Measurements from ENCODE around the gene CD22.

Gene CD22

GRCh38 chr19:35345671-35346111 is 16.7 kb downstream of the CD22 start:
- DNase-seq (ENCODE audit: low spot score), result peak; percentile 58
- TF ChIP-seq, protein P1, sequence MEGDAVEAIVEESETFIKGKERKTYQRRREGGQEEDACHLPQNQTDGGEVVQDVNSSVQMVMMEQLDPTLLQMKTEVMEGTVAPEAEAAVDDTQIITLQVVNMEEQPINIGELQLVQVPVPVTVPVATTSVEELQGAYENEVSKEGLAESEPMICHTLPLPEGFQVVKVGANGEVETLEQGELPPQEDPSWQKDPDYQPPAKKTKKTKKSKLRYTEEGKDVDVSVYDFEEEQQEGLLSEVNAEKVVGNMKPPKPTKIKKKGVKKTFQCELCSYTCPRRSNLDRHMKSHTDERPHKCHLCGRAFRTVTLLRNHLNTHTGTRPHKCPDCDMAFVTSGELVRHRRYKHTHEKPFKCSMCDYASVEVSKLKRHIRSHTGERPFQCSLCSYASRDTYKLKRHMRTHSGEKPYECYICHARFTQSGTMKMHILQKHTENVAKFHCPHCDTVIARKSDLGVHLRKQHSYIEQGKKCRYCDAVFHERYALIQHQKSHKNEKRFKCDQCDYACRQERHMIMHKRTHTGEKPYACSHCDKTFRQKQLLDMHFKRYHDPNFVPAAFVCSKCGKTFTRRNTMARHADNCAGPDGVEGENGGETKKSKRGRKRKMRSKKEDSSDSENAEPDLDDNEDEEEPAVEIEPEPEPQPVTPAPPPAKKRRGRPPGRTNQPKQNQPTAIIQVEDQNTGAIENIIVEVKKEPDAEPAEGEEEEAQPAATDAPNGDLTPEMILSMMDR (IDR thresholded peaks at IDR 0.05; ENCODE audit: borderline replicate concordance, control extremely low read depth, extremely low read depth, insufficient read depth, missing control alignments), result no peak
- in situ Hi-C loops (cut with MboI; ENCODE audit: low sequenced_read_pairs, unreplicated experiment), result no loop called here

DNA sequence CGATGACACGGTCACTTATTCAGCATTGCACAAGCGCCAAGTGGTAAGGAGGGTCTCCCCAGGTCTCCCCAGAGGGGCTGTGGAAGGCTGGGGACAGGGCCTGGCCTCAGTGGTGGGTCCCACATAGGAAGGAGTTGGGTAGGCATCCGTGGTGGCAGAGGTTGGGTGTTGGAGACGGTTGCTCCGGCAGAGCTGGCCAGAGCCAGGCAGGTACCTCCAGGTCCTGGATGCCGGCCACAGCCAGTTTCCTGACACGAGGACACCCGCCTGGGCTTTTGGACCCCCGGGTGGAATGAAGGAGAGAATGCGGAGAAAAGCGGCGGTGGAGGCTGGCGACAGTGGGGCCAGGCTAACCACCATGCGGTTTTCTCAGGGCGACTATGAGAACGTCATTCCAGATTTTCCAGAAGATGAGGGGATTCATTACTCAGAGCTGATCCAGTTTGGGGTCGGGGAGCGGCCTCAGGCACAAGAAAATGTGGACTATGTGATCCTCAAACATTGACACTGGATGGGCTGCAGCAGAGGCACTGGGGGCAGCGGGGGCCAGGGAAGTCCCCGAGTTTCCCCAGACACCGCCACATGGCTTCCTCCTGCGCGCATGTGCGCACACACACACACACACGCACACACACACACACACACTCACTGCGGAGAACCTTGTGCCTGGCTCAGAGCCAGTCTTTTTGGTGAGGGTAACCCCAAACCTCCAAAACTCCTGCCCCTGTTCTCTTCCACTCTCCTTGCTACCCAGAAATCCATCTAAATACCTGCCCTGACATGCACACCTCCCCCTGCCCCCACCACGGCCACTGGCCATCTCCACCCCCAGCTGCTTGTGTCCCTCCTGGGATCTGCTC is 17.4 kb downstream of the CD22 start:
- peak; percentile 84 for DNase-seq (ENCODE audit: low spot score)
- TF ChIP-seq, protein P1 (IDR thresholded peaks at IDR 0.05; ENCODE audit: borderline replicate concordance, control extremely low read depth, extremely low read depth, insufficient read depth, missing control alignments), result no peak

GRCh38 chr19:35347171-35347929 is 18.4 kb downstream of the CD22 start, which contains the start of gene FFAR1:
TSS of gene FFAR1 (plus strand) at chr19:35347902. CDS start at chr19:35351552, 3,650 bp downstream.
- peak; percentile 80 for DNase-seq (ENCODE audit: low spot score)
- TF ChIP-seq, protein P1 (IDR thresholded peaks at IDR 0.05; ENCODE audit: borderline replicate concordance, control extremely low read depth, extremely low read depth, insufficient read depth, missing control alignments), result no peak
- in situ Hi-C loops (cut with MboI; ENCODE audit: low sequenced_read_pairs, unreplicated experiment), result no loop called here

More for the DNA sequence above, 17.4 kb downstream of the CD22 start:
- in situ Hi-C loops (cut with MboI; ENCODE audit: low sequenced_read_pairs, unreplicated experiment), result no loop called here

GRCh38 chr19:35347930-35348298 is 18.9 kb downstream of the CD22 start:
- TF ChIP-seq, protein P1 (IDR thresholded peaks at IDR 0.05; ENCODE audit: borderline replicate concordance, control extremely low read depth, extremely low read depth, insufficient read depth, missing control alignments), result no peak
- DNase-seq (ENCODE audit: low spot score), result no peak
- in situ Hi-C loops (cut with MboI; ENCODE audit: low sequenced_read_pairs, unreplicated experiment), result no loop called here

GRCh38 chr19:35348911-35349611 is 20.1 kb downstream of the CD22 start:
- in situ Hi-C loops (cut with MboI; ENCODE audit: low sequenced_read_pairs, unreplicated experiment), result no loop called here
- TF ChIP-seq, protein P1 (IDR thresholded peaks at IDR 0.05; ENCODE audit: borderline replicate concordance, control extremely low read depth, extremely low read depth, insufficient read depth, missing control alignments), result no peak
- DNase-seq (ENCODE audit: low spot score), result peak; percentile 39
